NCI-H460 (cell line): Measurements from ENCODE around the gene ABCC12. TPM values are rescaled to one million over a fixed set of nuclear protein-coding genes. Genes with fewer than 3 reads are reported as not detected.

Experiments used
- DNase-seq: peaks from one replicate; pipeline ENCODE4 v3.0.0-alpha.2; 2016; ENCODE audit warnings: low read depth; ENCODE audit errors: extremely low read depth
- total RNA-seq: library from RNA; depleted of rRNA; stranded (reverse); fragments of >200 nt; shearing (Covaris generic); gene quantifications from 2 replicates; pipeline ENCODE4 v1.2.3, GENCODE V29; 2014; rRNA removed

Gene ABCC12
- total RNA-seq, 1 experiment from 2014 or later = not detected

DNA sequence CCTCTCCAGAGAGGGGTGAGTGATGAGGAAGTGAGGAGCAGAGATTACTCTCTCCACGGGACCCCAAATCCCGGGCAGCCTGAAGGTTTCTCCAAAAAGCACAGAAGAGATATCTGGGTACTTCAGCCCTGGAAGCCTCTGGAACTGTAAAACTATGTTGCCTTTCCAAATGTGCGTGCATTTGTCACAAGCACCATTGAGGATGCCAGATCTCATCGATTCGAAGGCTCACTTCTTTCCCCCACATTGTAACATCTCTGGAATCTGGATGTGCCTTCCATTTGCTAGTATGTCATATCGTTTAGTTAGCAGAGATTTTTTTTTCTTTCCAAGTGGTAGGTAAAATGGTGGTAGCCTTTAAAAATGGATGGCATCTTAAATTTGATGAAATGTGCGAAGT is 45.8 kb downstream of the ABCC12 start:
- no peak for DNase-seq

DNA sequence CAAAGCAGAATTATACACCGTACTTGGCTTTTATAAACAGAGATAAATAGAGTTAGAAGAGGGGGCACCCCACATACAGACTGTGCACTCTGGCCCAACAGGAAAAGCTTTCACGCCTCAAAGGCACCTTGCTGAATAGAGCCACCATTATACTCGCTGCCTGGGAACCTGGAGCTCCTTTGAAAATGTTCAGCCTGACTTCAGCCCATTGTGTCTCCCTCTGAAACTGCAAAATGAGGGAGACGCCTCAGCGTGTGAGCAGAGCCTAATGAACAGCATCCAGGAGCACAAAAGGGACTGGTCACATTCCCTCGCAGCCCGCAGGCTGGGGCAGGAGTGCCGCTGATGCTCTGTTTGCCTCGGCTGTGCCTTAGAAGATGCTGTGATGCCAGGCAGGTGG is 46.3 kb downstream of the ABCC12 start:
- no peak for DNase-seq

DNA sequence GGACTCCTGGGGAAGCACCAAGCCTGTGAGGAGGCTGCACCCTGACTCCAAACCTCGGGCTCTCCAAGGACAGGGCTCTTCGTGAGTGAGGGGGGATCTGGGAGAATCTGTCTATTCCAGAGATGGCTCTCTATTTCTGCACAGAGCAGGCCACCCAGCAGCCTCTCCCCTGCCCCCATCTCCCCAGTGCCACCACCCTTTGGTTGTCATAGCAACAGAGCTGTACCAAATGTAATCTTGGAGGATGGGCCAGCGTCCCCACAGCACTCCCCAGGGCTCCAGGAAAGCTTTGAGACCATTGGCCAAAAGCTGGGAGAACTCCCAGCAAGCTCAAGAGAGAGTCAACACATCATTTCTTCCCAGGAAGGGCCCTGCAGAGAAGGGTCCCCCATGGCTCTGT is 49.3 kb downstream of the ABCC12 start:
- DNase-seq = no peak

Other genes starting within 250 kb of the ABCC12 start
- gene LONP2, start 88.3 kb upstream of the ABCC12 start, total RNA-seq = 44.8 and 49.5 TPM in 2 replicates
- not detected in 2 replicates for gene ABCC11, start 91.5 kb upstream of the ABCC12 start, total RNA-seq
- 23.8 and 30.6 TPM in 2 replicates for gene SIAH1, start 229.4 kb upstream of the ABCC12 start, total RNA-seq